ENCODE results near the gene DONSON. TPM values are rescaled to one million over a fixed set of nuclear protein-coding genes. Genes with fewer than 3 reads are reported as not detected.

The DONSON gene
- polyA plus RNA-seq, 3 donors = 0.94 to 8.6 (median 1.5) TPM

DNA sequence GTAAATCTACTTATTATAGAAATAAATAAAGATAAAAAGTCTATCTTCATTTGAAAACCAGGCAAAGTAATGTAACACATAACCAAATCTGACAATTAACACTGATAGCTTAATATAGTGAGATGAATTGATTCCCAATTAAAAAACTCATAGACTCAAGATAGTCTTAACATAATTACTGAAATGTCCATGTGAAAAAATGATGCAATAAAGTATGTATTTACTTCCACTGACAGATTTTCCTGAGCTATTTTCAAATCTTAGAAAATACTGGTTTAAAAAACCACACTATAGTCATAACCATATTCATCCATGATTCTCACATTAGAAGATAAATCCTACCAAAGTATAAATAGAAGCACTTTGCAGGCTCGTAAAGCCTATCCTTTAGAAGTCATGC is 9.6 kb upstream of the DONSON start:
- no peak overlapping the region for H3K9ac ChIP-seq (ENCODE audit: insufficient read depth, low read length, poor library complexity, severe bottlenecking)
- TF ChIP-seq, protein P1, sequence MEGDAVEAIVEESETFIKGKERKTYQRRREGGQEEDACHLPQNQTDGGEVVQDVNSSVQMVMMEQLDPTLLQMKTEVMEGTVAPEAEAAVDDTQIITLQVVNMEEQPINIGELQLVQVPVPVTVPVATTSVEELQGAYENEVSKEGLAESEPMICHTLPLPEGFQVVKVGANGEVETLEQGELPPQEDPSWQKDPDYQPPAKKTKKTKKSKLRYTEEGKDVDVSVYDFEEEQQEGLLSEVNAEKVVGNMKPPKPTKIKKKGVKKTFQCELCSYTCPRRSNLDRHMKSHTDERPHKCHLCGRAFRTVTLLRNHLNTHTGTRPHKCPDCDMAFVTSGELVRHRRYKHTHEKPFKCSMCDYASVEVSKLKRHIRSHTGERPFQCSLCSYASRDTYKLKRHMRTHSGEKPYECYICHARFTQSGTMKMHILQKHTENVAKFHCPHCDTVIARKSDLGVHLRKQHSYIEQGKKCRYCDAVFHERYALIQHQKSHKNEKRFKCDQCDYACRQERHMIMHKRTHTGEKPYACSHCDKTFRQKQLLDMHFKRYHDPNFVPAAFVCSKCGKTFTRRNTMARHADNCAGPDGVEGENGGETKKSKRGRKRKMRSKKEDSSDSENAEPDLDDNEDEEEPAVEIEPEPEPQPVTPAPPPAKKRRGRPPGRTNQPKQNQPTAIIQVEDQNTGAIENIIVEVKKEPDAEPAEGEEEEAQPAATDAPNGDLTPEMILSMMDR (IDR thresholded peaks at IDR 0.05) = no peak
- H3K27ac ChIP-seq (ENCODE audit: low read depth in 1 of 2, low read length in 2 of 2) = no peak overlapping the region
- Mint-ChIP-seq H3K4me1 (no peaks in the 10 kb centered on the region), H3K36me3 (peaks cover 55 to 84% of the 10 kb centered on the region in 2 donors), H3K27ac (no peak overlapping the region), H3K9me3 (peaks cover 0 to 3% (median 0%) of the 10 kb centered on the region in 7 donors), H3K4me3 (no peak overlapping the region), H3K27me3 (ENCODE audit: low read depth in 3 of 3) (peaks cover 0 to 2% (median 0%) of the 10 kb centered on the region in 3 donors)
- intact Hi-C loops (cut with micrococcal nuclease) = no loop called here
- no peak overlapping the region for H3K4me3 ChIP-seq (replicated peaks in 1 of 3; ENCODE audit: low read depth in 2 of 3, low read length in 3 of 3)
- H3K4me2 ChIP-seq (replicated peaks; ENCODE audit: extremely low read depth, low read length, poor library complexity, severe bottlenecking) = no peak overlapping the region
- no peaks in the 10 kb centered on the region for H3K4me1 ChIP-seq (ENCODE audit: control insufficient read depth in 1 of 2, insufficient read depth in 2 of 2, low read length in 2 of 2)
- H4K20me1 ChIP-seq (ENCODE audit: insufficient read depth, low read length) = no peaks in the 10 kb centered on the region
- H2AFZ ChIP-seq (ENCODE audit: insufficient read depth, low read depth, low read length, poor library complexity, severe bottlenecking) = no peak overlapping the region
- no peaks in the 10 kb centered on the region for H3K27me3 ChIP-seq (ENCODE audit: control insufficient read depth in 2 of 2, insufficient read depth in 2 of 2, low read length in 2 of 2)
- no peaks in the 10 kb centered on the region for H3K9me3 ChIP-seq (replicated peaks in 1 of 2; ENCODE audit: control insufficient read depth in 1 of 2, insufficient read depth in 1 of 2, low read length in 2 of 2)
- H3K79me2 ChIP-seq (ENCODE audit: insufficient read depth, low read length) = no peaks in the 10 kb centered on the region
- peaks cover 65 to 74% of the 10 kb centered on the region in 2 donors for H3K36me3 ChIP-seq (replicated peaks in 1 of 2; ENCODE audit: control insufficient read depth in 1 of 2, insufficient read depth in 2 of 2, low read length in 2 of 2)
- DNase-seq = no peak
- WGBS (ENCODE audit: insufficient coverage) = no CpG with 5 or more reads among the region's 1 CpG

DNA sequence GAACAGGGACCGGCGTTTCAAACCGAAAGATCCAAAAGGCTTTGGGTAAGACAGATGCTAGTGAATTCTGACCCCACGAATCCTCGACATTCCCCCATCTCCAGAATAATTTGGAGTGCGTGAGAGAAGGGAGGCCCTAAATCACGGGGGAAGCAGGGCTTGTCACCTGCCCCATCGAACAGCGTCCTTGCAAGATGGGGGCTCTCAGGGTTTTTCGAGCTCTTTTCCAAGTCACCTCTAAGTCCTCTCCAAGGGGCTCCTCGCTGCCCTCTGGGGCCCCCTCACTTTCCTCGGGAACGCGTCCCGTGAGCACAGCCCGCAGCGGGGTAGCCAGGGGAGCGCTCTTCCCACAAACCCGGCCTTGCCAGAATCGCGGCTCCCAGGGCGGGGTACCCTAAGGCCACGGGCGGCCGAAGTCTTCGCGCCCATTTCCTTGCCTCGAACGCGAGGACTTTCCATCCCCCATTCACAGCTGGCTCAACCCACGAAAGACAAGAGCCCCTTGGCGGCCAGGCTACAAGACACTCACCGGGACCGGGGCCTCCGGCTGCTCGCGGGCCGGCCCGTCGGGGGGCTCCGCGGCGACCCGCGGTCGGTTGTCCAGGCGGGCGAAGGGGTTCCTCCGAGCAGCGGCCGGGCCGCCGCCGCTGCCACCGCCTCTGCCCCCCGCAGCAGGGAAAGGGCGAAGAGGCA is 546 bp downstream of the DONSON start:
- TF ChIP-seq, protein P1 (IDR thresholded peaks at IDR 0.05) = no peak
- 0% methylated on average over 46 of the region's 57 CpGs for WGBS (ENCODE audit: insufficient coverage)
- H3K36me3 Mint-ChIP-seq = peaks cover 2 to 4% of the 10 kb centered on the region in 2 donors
- H3K27me3 Mint-ChIP-seq (ENCODE audit: low read depth in 3 of 3) = peaks cover 0 to 2% (median 0%) of the 10 kb centered on the region in 3 donors
- peak overlapping the region; percentile 21 to 86 (median 72) for H3K27ac Mint-ChIP-seq
- Histone ChIP-seq H3K9me3 (replicated peaks in 1 of 2; ENCODE audit: control insufficient read depth in 1 of 2, insufficient read depth in 1 of 2, low read length in 2 of 2) (no peaks in the 10 kb centered on the region), H3K9ac (ENCODE audit: insufficient read depth, low read length, poor library complexity, severe bottlenecking) (peak overlapping the region; percentile 82), H3K27ac (ENCODE audit: low read depth in 1 of 2, low read length in 2 of 2) (peak overlapping the region in 1 of 2 donors; percentile 74), H3K36me3 (replicated peaks in 1 of 2; ENCODE audit: control insufficient read depth in 1 of 2, insufficient read depth in 2 of 2, low read length in 2 of 2) (peaks cover 0 to 4% of the 10 kb centered on the region in 2 donors), H3K27me3 (ENCODE audit: control insufficient read depth in 2 of 2, insufficient read depth in 2 of 2, low read length in 2 of 2) (no peaks in the 10 kb centered on the region), H2AFZ (ENCODE audit: insufficient read depth, low read depth, low read length, poor library complexity, severe bottlenecking) (peak overlapping the region; percentile 88), H4K20me1 (ENCODE audit: insufficient read depth, low read length) (no peaks in the 10 kb centered on the region), H3K4me3 (replicated peaks in 1 of 3; ENCODE audit: low read depth in 2 of 3, low read length in 3 of 3) (peak overlapping the region; percentile 78 to 85 (median 81)), H3K4me1 (ENCODE audit: control insufficient read depth in 1 of 2, insufficient read depth in 2 of 2, low read length in 2 of 2) (peaks cover 10 to 16% of the 10 kb centered on the region in 2 donors), H3K4me2 (replicated peaks; ENCODE audit: extremely low read depth, low read length, poor library complexity, severe bottlenecking) (peak overlapping the region; percentile 75), H3K79me2 (ENCODE audit: insufficient read depth, low read length) (peaks cover 33% of the 10 kb centered on the region)
- intact Hi-C loops (cut with micrococcal nuclease) = loop anchor here (2.0 to 5.0 kb wide), 4 partner anchors 46 to 107 kb away; partner anchors contain the start of genes CRYZL1 (in 1 of the 2), GART (in 1 of the 2), ITSN1 (in 1 of the 2) and SON (in 1 of the 2)
- H3K4me3 Mint-ChIP-seq = peak overlapping the region; percentile 90 to 93
- H3K4me1 Mint-ChIP-seq = peaks cover 18% of the 10 kb centered on the region
- peak in 2 of 3 donors; percentile 8 to 14 for DNase-seq
- no peaks in the 10 kb centered on the region for H3K9me3 Mint-ChIP-seq

Data from CD14-positive monocyte (primary cell).